Smooth muscle cell (in vitro differentiated cells): ENCODE data around the gene CREG1. TPM values are rescaled to one million over a fixed set of nuclear protein-coding genes. Genes with fewer than 3 reads are reported as not detected.

Experiments used
- DNase-seq: peaks from one replicate; lab custom pipeline; 2025; ENCODE audit not compliant: unreplicated experiment; lab: John Stamatoyannopoulos, UW
- H2AFZ ChIP-seq: fragments of 200-600 bp; sonication (generic); 2 replicates; pipeline ENCODE4 v1.6.0; 2016; ENCODE audit warnings: antibody characterized with exemption, low read depth, mild to moderate bottlenecking
- H3F3A ChIP-seq: fragments of 200-600 bp; sonication (generic); 2 replicates; pipeline ENCODE4 v1.6.0; 2017; ENCODE audit warnings: antibody characterized with exemption, low read depth
- H3K27ac ChIP-seq: fragments of 200-600 bp; sonication (generic); 2 replicates; pipeline ENCODE4 v1.5.1; 2016; ENCODE audit warnings: low read depth, mild to moderate bottlenecking
- H3K27me3 ChIP-seq: fragments of 200-600 bp; sonication (generic); 2 replicates; pipeline ENCODE4 v1.6.1; 2016; ENCODE audit warnings: low read depth, mild to moderate bottlenecking
- H3K36me3 ChIP-seq: fragments of 200-600 bp; sonication (generic); 2 replicates; pipeline ENCODE4 v1.5.1; 2016; ENCODE audit warnings: low read depth
- H3K4me1 ChIP-seq: fragments of 200-600 bp; sonication (generic); 2 replicates; pipeline ENCODE4 v1.5.1; 2016; ENCODE audit warnings: low read depth
- H3K4me2 ChIP-seq: fragments of 200-600 bp; sonication (generic); 2 replicates; pipeline ENCODE4 v1.6.0; 2016; ENCODE audit warnings: mild to moderate bottlenecking
- H3K4me3 ChIP-seq: fragments of 200-600 bp; sonication (generic); 2 replicates; pipeline ENCODE4 v1.5.1; 2016; ENCODE audit warnings: mild to moderate bottlenecking
- H3K79me2 ChIP-seq: fragments of 200-600 bp; sonication (generic); 2 replicates; pipeline ENCODE4 v1.6.0; 2016; ENCODE audit warnings: low read depth, mild to moderate bottlenecking
- H3K9ac ChIP-seq: fragments of 200-600 bp; sonication (generic); 2 replicates; pipeline ENCODE4 v1.6.0; 2016; ENCODE audit warnings: low read depth
- H3K9me3 ChIP-seq: fragments of 200-600 bp; sonication (generic); replicated peaks from 2 replicates; pipeline ENCODE4 v1.5.1; 2016; ENCODE audit warnings: low read depth
- H4K20me1 ChIP-seq: fragments of 200-600 bp; sonication (generic); 2 replicates; pipeline ENCODE4 v1.6.0; 2016; ENCODE audit warnings: low read depth
- WGBS: methylation state at CpG from one replicate; pipeline ENCODE4 v1.1.7; 2016; ENCODE audit warnings: low lambda C conversion rate; 5-methylcytosine and 5-hydroxymethylcytosine counted together
- polyA plus RNA-seq: library from polyadenylated mRNA; unstranded; fragments of >200 nt; fragmentation: Nextera tagmentation; extraction: Ambion mirVana; gene quantifications from 2 replicates; pipeline ENCODE4 v1.2.1, GENCODE V29; 2016
- total RNA-seq: library from RNA; depleted of rRNA; stranded (reverse); fragments of >200 nt; gene quantifications from 2 replicates; pipeline ENCODE4 v1.2.3, GENCODE V29; 2014
- TF ChIP-seq, protein P1 (sequence below): fragments of 200-600 bp; sonication (generic); IDR thresholded peaks from 2 replicates; pipeline ENCODE4 v1.5.1; 2017; ENCODE audit warnings: borderline replicate concordance, mild to moderate bottlenecking, antibody characterized with exemption; ENCODE audit not compliant: insufficient read depth, poor library complexity, severe bottlenecking

Gene CREG1
- total and polyA plus RNA-seq, 2 experiments from 2014 or later: 43.1 to 80.0 TPM

DNA sequence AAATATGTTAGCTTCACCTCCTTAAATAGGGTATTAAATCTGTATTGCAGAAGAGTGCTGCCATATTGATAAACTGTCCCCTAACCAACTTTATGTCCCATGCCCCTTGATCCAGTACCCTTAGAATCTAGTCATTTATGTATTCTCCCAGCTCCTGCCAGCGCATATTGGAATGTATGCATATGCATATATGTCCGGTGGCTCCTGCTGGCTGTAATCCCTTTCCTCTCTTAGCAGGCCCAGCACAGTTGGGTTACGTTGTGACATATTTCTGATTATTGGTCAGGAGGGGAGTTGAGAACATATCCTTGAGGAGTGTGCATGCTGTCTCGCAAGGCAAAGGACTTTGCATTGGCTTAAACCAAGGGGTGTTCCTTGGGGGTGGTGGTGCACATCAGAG, 29.2 kb upstream of the CREG1 start:
- no peaks in the 10 kb centered on the region for H3K9me3 ChIP-seq
- H3K4me3 ChIP-seq: no peak overlapping the region
- no peaks in the 10 kb centered on the region for H3K36me3 ChIP-seq
- 94% methylated on average over 4 of the region's 4 CpGs for WGBS
- TF ChIP-seq, protein P1, sequence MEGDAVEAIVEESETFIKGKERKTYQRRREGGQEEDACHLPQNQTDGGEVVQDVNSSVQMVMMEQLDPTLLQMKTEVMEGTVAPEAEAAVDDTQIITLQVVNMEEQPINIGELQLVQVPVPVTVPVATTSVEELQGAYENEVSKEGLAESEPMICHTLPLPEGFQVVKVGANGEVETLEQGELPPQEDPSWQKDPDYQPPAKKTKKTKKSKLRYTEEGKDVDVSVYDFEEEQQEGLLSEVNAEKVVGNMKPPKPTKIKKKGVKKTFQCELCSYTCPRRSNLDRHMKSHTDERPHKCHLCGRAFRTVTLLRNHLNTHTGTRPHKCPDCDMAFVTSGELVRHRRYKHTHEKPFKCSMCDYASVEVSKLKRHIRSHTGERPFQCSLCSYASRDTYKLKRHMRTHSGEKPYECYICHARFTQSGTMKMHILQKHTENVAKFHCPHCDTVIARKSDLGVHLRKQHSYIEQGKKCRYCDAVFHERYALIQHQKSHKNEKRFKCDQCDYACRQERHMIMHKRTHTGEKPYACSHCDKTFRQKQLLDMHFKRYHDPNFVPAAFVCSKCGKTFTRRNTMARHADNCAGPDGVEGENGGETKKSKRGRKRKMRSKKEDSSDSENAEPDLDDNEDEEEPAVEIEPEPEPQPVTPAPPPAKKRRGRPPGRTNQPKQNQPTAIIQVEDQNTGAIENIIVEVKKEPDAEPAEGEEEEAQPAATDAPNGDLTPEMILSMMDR: no peak
- H3K27me3 ChIP-seq: no peaks in the 10 kb centered on the region
- H3K4me2 ChIP-seq: no peak overlapping the region
- no peaks in the 10 kb centered on the region for H3K4me1 ChIP-seq
- DNase-seq: no peak
- no peaks in the 10 kb centered on the region for H3K79me2 ChIP-seq
- H3F3A ChIP-seq: no peaks in the 10 kb centered on the region
- no peak overlapping the region for H3K9ac ChIP-seq
- H3K27ac ChIP-seq: no peak overlapping the region
- no peaks in the 10 kb centered on the region for H4K20me1 ChIP-seq
- H2AFZ ChIP-seq: no peak overlapping the region

- no peaks in the 10 kb centered on the region for H3K27me3 ChIP-seq
- H3K4me2 ChIP-seq: no peak overlapping the region
- H3K36me3 ChIP-seq: no peaks in the 10 kb centered on the region
- H3K79me2 ChIP-seq: no peaks in the 10 kb centered on the region
- no peak for DNase-seq
- no peak overlapping the region for H3K9ac ChIP-seq
- H3K4me1 ChIP-seq: no peaks in the 10 kb centered on the region
- H3K4me3 ChIP-seq: no peak overlapping the region
- H3F3A ChIP-seq: no peaks in the 10 kb centered on the region
- TF ChIP-seq, protein P1: no peak
- no peaks in the 10 kb centered on the region for H3K9me3 ChIP-seq
- no peaks in the 10 kb centered on the region for H4K20me1 ChIP-seq
- no peak overlapping the region for H2AFZ ChIP-seq
- H3K27ac ChIP-seq: no peak overlapping the region
- WGBS: 92% methylated on average over 1 of the region's 1 CpG
These were observed 28.5 kb upstream of the CREG1 start for GRCh38 chr1:167582064-167582463.

DNA sequence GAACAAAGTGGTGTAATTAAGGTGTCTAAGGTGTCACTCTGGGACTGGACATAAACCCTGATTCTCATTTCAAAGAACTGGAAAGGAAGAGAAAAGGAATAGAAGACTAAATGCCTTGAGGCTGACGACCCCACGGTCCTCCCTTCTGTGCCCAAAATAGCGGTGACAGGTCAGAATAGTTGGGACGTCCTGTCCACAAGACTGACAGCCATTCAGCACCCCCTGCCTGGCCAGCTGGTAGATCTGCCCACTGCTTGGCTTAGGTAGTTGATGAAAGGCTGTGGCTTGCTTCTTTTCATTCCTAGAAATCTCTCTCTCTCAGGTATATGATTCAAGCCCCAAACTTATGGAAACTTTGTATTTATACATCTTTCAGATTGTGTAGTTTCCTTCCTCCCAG, 26.4 kb upstream of the CREG1 start:
- no peak overlapping the region for H3K4me3 ChIP-seq
- no peaks in the 10 kb centered on the region for H3K79me2 ChIP-seq
- no peaks in the 10 kb centered on the region for H3K36me3 ChIP-seq
- no peaks in the 10 kb centered on the region for H4K20me1 ChIP-seq
- TF ChIP-seq, protein P1: no peak
- H3K9me3 ChIP-seq: no peaks in the 10 kb centered on the region
- H3K4me2 ChIP-seq: no peak overlapping the region
- no peak overlapping the region for H2AFZ ChIP-seq
- no peak overlapping the region for H3K27ac ChIP-seq
- H3K27me3 ChIP-seq: no peaks in the 10 kb centered on the region
- no peak overlapping the region for H3K9ac ChIP-seq
- no peak for DNase-seq
- H3F3A ChIP-seq: no peaks in the 10 kb centered on the region
- WGBS: 76% methylated on average over 4 of the region's 4 CpGs
- no peaks in the 10 kb centered on the region for H3K4me1 ChIP-seq

GRCh38 chr1:167578939-167579521, 25.5 kb upstream of the CREG1 start:
- Histone ChIP-seq H3K9ac (no peak overlapping the region), H3K9me3 (no peaks in the 10 kb centered on the region), H3F3A (no peaks in the 10 kb centered on the region), H3K79me2 (no peaks in the 10 kb centered on the region), H2AFZ (no peak overlapping the region), H3K27me3 (no peaks in the 10 kb centered on the region), H3K27ac (no peak overlapping the region), H3K36me3 (no peaks in the 10 kb centered on the region), H4K20me1 (no peaks in the 10 kb centered on the region), H3K4me1 (no peaks in the 10 kb centered on the region), H3K4me2 (no peak overlapping the region), H3K4me3 (no peak overlapping the region)
- DNase-seq: no peak
- TF ChIP-seq, protein P1: no peak
- 41% methylated on average over 2 of the region's 2 CpGs for WGBS
